ENCODE results near the gene DOCK8.

The DOCK8 gene

DNA sequence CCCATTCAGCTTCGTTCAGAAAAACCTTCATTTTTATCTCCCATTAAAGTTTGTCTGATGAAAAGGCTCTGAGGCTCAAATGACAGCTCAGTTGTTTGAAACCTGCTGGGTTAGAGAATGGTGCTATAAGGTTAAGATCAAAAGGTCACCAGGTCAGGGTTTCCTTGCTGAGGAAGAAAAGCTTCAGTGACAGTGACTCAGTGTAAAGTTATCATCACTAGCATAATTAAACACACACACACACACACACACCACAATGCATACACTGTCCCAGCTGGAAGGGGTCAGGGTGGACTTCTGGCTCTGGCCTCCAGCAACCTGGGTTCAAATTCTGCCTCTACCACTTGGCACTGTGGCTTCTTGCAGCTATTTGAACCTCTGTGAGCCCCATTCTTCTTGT lies 281.1 kb downstream of the DOCK8 start:
- no peak for DNase-seq (ENCODE audit: low read depth, low spot score)

DNA sequence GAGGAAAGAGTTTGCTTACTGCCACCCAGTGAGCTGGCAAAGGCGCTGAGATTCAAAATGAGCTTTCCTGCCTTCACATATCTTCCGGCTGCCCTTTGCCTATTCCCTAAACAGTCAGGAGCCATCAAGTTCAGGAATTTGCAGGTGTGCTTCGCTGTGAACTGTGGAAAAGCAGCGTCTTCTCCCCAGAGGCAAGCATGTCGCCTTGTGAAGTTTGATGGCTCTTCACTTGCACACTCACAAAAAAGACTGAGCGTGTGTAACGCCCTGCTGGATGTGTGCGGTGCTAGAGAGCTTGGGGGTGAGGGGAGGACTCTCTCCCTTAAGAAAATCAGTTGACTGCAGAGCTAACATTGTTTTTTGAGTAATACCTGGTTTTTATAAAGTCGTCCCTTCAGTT lies 288.7 kb downstream of the DOCK8 start:
- DNase-seq (ENCODE audit: low read depth, low spot score), result no peak

DNA sequence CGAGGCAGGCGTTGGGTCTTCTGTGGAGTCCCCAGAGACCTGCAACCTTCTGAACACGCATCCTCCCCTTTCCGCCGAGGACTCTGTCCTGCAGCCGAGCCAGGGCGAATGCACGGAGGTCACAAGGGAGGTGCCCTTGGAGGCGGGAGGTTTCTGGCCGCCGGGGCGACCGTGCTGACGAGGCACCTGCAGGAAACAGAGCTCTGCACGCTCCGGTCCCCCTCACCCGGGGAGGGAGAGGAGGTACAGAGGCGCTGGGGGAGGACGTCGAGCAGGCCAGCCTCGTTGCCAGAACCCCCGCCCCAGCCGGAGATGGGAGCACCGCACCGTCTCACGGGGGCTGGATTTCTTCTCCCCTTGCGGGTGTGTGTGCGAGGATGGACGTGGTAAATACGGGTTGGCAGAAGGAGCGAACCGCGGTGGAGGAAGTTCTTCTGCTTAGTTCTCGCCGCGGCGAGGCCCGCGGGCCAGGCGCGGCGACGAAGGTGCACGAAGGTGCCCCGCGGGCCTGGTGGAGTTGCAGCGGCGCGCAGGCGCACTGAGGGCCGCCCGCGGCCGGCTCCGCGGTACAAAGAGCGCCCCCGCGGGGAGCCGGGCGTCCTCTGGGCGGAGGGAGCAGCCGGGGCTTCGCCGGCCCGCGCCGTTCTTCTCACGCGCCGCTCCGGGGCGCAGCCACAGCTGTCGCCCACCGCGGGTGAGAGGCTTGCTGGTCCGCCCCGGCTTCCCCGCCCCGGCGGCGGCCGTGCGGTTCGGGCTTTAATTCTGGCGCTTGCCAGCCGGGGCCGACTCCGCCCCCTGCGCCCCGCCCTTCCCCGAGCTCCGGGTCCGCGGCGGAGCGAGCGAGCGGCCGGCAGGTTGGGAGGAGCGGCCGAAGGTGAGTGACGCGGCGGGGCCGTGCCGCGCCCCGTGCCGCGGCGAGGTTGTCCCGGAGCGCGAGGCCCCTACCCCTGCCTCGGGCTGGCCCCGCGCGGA lies 289.5 kb downstream of the DOCK8 start, which contains the start of gene KANK1:
Gene KANK1 (plus strand): TSS at position 815 of the 972 bp plus-strand sequence.
- peak; percentile 83 for DNase-seq (ENCODE audit: low read depth, low spot score)

DNA sequence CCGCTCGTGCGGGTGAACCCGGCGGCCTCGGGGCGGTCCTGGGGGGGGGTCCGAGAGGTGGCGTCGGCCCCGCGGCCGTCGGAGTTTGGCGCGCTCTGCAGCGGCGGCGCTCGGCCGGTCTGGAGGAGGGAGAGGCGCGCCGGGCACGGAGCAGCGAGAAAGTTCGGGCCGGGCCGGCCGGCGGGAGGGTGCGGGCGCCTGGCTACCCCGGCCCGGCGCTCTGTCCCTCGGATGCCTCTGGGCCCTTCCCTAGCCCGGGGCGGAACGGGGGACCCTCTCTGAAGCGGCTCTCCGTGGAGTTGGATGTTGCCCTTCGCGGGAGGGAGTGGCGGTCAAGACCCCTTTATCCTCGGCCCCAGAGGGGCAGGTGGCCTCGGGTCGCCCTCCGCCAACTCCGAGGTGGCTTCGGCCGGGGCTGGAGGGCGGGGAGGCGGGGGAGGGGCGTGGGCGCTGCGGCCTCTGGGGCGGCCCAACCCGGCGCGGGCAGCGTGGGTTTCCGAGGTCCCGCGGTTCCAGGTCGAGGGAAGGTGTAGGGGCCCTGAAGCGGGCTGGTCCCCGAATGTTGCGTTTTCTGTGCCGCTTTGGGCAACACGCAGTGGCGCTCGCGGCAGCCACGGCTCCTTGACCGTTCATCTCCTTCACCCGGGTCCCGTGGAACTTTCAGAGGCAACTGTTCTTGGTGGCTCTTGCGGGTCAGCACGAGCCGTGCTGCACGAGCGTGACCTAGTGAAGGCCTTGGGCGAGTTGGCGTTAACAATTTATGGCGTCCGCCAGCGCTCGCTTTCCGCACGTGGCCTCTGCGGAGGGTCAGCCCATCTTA lies 290.5 kb downstream of the DOCK8 start:
- DNase-seq (ENCODE audit: low read depth, low spot score), result peak; percentile 32

DNA sequence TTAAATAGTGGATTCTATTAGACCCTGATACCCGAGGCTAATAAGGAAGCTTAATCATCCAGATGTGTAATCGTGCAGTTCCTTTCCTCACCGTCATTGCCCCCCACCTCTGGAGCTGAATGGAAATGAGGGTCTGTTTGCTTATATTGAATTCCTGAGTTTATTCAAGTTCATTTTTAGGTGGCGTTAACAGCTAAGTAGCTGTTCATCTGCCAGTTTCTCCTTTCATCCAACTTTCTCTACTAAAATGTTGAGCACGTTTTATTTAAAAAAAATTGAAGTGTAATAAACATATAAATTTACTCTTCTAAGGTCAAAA lies 291.0 kb downstream of the DOCK8 start:
- no peak for DNase-seq (ENCODE audit: low read depth, low spot score)

DNA sequence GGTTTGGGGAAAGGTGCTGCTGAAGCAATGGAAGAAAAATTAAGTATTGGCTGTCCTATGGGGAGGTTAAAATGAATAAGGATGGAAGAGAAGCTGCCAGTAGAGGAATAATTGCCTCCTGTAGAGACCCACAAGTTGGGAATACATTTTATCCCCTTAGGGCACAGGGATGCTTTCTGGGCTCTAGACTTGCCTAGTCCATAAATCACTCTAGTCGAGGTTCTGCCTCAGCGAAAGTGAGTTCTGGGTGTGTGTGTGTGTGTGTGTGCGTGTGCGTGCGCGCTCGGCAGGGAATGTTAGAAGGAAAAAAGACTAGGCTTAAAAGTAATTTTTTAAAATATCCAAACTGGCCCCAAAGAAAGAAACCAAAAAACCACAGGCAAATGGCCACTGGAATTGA lies 291.6 kb downstream of the DOCK8 start:
- peak; percentile 37 for DNase-seq (ENCODE audit: low read depth, low spot score)

DNA sequence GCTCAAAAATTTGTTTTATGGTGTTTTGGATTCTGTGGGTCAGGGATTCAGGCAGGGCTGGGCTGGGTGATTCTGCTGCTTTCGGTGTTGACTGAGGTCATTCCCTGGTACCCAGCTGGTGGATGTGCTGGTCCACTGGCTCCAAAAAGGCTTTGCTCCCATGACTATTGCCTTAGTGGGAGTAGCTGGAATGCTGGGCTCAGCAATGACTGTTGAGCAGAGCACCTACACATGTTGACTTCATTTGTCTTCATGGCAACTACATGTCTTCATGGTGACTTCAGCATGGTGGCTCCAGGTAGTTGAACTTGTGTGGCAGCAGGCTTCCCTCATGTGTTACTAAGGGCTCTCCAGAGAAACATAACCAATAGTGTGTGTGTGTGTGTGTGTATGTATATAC lies 297.2 kb downstream of the DOCK8 start:
- no peak for DNase-seq (ENCODE audit: low read depth, low spot score)

DNA sequence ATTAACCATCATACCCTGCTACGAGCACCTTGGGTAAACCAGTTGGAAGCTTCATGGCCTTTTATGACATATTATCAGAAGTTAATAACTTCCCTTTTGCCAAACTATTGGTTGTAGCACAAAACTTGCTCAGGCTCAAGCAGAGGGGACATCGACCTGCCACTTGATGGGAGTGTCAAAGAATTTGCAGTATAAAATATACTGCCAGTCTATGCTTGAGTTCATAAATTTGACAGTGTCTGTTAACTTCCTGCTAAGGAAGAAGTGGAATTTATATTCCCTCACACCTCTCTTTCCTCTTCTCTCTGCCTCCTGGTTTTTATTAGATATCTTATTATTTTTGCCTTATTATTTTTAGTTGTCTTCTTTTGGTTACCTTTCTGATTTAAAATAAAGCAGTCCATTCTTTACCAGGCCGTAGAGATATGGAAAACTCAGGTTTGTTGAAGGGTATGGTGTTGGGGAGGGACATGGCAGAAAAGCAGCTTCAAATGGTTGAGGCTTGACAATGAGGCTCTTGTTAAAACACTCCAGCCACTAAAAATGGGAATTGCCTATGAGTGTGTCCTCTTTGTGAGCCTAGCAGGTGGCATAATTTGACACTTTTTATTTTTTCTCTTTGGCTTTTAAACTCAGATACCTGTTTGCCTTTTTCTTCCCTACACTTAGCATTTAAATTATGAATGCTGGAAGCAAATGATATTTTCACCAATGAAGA lies 298.0 kb downstream of the DOCK8 start:
- no peak for DNase-seq (ENCODE audit: low read depth, low spot score)

Measured in ELF-1 (cell line).